ENCODE data around the gene ULK4.

ULK4 gene

DNA sequence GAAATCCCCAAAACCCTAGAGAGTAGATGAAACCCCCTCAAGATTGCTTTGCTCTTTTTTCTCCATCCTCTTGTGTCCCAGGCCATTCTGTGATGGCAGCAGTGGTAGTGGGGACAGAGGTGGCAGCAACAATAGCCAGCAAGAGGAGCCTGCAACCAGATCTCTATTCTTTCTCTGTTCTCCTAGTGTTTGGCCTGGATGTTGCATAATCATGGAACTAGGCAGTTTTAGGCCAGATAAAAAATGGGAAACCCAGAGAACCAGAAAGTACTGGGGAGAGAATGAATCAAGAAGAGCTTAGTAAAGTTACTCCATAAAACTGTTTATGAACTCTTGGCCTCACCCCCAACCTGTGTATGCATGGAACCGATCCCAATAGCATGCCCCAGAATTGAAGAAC, 710.3 kb downstream of the ULK4 start:
- Histone ChIP-seq H3K4me3 (ENCODE audit: low read length) (no peak overlapping the region), H3K9ac (ENCODE audit: low read length) (no peak overlapping the region)

DNA sequence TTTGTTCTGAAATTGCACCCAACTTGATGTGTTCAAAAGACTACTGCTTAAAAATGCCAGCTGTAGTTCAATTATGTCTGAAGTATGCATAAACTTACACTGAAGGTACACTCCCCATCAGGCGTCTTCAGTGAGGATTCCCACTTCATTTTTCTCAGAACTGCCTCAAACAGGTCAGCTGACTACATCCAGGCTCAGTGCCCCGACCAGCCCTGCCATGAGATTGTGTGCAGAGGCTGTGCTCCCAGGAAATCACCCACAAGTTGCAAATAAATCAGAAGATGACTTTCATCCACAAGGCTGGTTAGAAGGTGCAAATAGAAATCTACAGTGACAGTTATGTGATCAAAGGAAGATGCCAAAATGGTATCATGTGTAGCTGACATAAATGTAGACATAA, 711.1 kb downstream of the ULK4 start:
- no peaks in the 10 kb centered on the region for H3K4me1 ChIP-seq (ENCODE audit: control insufficient read depth, insufficient read depth, low read length)
- H3K4me3 ChIP-seq (ENCODE audit: low read length): no peak overlapping the region
- no peak overlapping the region for H3K9ac ChIP-seq (ENCODE audit: low read length)
- H3K9me3 ChIP-seq (ENCODE audit: control insufficient read depth, low read length): no peaks in the 10 kb centered on the region
- H3K36me3 ChIP-seq (ENCODE audit: control insufficient read depth, insufficient read depth, low read length): no peaks in the 10 kb centered on the region
- H3K27me3 ChIP-seq (ENCODE audit: control insufficient read depth, insufficient read depth, low read length): no peaks in the 10 kb centered on the region

More for the DNA sequence above, 710.3 kb downstream of the ULK4 start:
- Histone ChIP-seq H3K27me3 (ENCODE audit: control insufficient read depth, insufficient read depth, low read length) (no peaks in the 10 kb centered on the region), H3K9me3 (ENCODE audit: control insufficient read depth, low read length) (no peaks in the 10 kb centered on the region), H3K4me1 (ENCODE audit: control insufficient read depth, insufficient read depth, low read length) (no peaks in the 10 kb centered on the region), H3K36me3 (ENCODE audit: control insufficient read depth, insufficient read depth, low read length) (no peaks in the 10 kb centered on the region)

DNA sequence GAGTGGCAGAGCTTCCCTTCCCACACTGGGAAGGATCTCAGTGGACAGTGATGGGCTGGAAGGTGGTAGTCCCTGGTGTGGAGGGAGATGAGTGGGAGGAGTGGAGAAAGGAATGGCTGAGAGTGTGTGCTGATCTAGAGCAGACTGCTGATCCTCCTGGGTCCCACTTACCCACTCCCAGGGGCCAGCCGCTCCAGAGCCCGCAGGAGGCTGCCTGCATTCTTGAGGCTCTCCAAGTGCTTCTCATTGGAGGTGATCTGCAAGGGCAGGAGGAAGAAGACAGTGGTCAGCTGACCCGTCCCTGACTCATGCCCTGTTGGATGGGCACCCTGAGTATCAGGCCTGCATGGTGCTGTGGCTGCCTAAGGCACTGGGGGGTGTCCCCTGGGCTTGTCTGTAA, 712.6 kb downstream of the ULK4 start:
- H3K36me3 ChIP-seq (ENCODE audit: control insufficient read depth, insufficient read depth, low read length): no peaks in the 10 kb centered on the region
- no peaks in the 10 kb centered on the region for H3K9me3 ChIP-seq (ENCODE audit: control insufficient read depth, low read length)
- H3K4me3 ChIP-seq (ENCODE audit: low read length): no peak overlapping the region
- no peaks in the 10 kb centered on the region for H3K27me3 ChIP-seq (ENCODE audit: control insufficient read depth, insufficient read depth, low read length)
- no peak overlapping the region for H3K9ac ChIP-seq (ENCODE audit: low read length)
- no peaks in the 10 kb centered on the region for H3K4me1 ChIP-seq (ENCODE audit: control insufficient read depth, insufficient read depth, low read length)

DNA sequence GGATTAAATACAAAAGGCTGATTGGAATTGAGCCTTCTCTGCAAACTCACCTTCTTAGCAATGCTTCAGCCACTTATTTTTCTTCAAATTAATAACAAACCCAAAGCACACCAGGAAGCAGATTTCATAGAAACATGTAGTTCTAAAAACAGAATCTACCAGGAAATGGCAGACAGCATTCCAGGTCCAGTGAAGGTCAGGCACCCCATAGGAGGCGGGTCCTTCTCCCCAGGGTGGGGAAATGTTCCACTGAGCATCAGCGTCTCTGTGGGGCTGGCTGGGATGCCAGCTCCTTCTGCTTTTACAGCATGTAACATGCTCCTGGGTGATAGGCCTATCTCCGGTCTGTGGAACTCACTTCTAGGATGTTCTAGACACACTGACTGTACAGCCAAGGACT, 713.4 kb downstream of the ULK4 start:
- H3K9ac ChIP-seq (ENCODE audit: low read length): no peak overlapping the region

DNA sequence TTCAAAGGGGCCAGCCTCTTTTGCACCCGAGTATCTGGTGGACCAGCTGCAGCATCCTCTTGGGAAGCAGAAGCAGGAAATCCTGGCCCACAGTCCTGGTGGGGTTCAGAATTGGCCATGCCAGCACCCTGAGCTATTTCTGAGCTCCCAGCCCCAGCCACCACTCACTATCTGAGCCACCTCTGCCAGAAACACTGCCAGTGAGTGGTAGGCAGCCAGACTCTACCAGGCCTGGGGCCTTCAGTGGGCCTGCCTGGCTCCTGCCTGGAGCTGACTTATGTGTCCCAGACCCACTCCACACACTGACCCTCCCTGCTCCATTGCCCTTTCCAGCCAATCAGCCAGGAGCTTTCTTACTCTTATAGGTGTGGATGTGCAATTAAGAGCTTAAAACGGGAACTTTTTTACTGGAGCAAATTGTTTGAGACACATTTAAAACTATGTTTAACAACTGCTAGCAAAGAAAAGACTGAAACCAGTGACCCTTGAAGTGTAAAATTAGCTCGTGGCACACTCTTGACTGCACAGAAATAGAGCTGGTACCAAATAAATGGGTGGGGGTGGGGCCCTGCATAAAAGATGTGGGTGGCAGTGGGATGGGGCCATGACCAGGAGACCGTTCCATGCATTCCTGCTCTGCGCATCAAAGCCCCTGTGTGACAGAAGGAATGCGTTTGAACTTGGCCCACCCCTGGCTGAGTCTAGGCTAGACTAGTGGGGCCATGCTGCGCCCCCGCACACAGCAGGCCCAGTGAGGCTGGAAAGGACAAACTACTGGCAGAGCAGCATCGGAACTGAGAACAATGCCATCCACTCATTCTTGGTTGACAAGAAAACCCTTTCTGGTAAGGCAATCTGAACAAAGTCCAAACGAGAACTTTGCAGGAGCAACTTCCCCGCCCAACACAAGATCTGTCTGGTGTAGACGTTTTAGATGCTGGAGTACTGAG, 714.6 kb downstream of the ULK4 start:
- no peak overlapping the region for H3K9ac ChIP-seq (ENCODE audit: low read length)
- no peaks in the 10 kb centered on the region for H3K9me3 ChIP-seq (ENCODE audit: control insufficient read depth, low read length)
- no peaks in the 10 kb centered on the region for H3K4me1 ChIP-seq (ENCODE audit: control insufficient read depth, insufficient read depth, low read length)
- H3K27me3 ChIP-seq (ENCODE audit: control insufficient read depth, insufficient read depth, low read length): no peaks in the 10 kb centered on the region
- no peaks in the 10 kb centered on the region for H3K36me3 ChIP-seq (ENCODE audit: control insufficient read depth, insufficient read depth, low read length)
- no peak overlapping the region for H3K4me3 ChIP-seq (ENCODE audit: low read length)

More for the DNA sequence above, 713.4 kb downstream of the ULK4 start:
- Histone ChIP-seq H3K4me3 (ENCODE audit: low read length) (no peak overlapping the region), H3K4me1 (ENCODE audit: control insufficient read depth, insufficient read depth, low read length) (no peaks in the 10 kb centered on the region), H3K36me3 (ENCODE audit: control insufficient read depth, insufficient read depth, low read length) (no peaks in the 10 kb centered on the region), H3K9me3 (ENCODE audit: control insufficient read depth, low read length) (no peaks in the 10 kb centered on the region), H3K27me3 (ENCODE audit: control insufficient read depth, insufficient read depth, low read length) (no peaks in the 10 kb centered on the region)

DNA sequence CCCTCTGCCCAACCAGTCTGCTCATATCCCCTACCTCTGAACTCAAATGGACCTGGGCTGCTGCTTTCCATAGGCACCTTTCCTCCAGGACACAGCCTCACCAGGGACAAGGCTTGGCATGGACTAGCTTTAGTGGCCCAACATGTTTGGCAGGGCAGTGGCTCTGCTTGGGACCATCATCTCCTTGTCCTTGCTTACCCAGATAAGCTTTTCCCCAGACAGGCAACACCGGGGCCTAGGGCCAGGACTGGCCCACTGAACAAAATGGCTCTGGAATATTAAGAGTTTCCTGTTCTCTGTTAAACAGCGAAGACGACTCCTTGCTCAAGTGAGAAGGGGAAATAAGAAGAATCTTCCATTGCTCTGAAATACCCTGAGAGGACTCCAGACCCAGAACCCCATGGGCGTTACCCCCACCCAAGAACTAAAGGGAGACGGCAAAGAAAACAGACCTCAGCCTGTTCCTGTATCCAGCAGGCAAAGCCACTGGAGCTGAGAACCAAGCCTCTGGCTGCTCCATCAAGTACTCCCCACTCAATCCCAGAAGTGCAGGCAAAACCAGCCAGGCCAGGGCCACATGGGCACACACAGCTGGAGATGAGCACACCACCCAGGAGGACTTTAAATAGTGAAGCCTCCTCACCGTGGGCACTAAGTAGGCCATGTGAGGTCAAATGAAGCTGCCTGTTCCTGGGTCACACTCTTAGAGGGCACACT, 717.1 kb downstream of the ULK4 start:
- H3K4me3 ChIP-seq (ENCODE audit: low read length): no peak overlapping the region
- no peaks in the 10 kb centered on the region for H3K9me3 ChIP-seq (ENCODE audit: control insufficient read depth, low read length)
- H3K9ac ChIP-seq (ENCODE audit: low read length): no peak overlapping the region
- no peaks in the 10 kb centered on the region for H3K27me3 ChIP-seq (ENCODE audit: control insufficient read depth, insufficient read depth, low read length)
- no peaks in the 10 kb centered on the region for H3K36me3 ChIP-seq (ENCODE audit: control insufficient read depth, insufficient read depth, low read length)
- H3K4me1 ChIP-seq (ENCODE audit: control insufficient read depth, insufficient read depth, low read length): no peaks in the 10 kb centered on the region

DNA sequence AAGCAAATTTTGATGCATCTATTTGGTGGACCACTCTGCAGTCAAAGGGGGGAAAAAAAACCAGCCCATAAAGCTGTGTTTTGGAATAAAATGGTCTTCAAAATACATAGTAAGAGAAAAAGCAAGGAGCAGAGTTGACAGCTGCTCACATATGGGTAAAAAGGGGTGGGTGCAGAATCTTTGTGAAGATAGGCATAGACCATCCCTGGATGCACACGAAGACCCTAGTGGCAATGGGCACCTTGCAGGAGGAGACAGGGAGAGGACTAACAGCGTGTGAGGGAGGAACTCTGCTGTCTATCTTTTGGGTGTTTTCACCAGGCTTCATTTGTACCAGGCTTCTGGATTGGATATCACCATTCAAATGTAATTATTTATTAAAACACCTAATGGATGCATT, 718.7 kb downstream of the ULK4 start:
- Histone ChIP-seq H3K36me3 (ENCODE audit: control insufficient read depth, insufficient read depth, low read length) (peaks cover 4% of the 10 kb centered on the region), H3K4me1 (ENCODE audit: control insufficient read depth, insufficient read depth, low read length) (no peaks in the 10 kb centered on the region), H3K4me3 (ENCODE audit: low read length) (no peak overlapping the region), H3K9ac (ENCODE audit: low read length) (no peak overlapping the region), H3K9me3 (ENCODE audit: control insufficient read depth, low read length) (no peaks in the 10 kb centered on the region), H3K27me3 (ENCODE audit: control insufficient read depth, insufficient read depth, low read length) (no peaks in the 10 kb centered on the region)

DNA sequence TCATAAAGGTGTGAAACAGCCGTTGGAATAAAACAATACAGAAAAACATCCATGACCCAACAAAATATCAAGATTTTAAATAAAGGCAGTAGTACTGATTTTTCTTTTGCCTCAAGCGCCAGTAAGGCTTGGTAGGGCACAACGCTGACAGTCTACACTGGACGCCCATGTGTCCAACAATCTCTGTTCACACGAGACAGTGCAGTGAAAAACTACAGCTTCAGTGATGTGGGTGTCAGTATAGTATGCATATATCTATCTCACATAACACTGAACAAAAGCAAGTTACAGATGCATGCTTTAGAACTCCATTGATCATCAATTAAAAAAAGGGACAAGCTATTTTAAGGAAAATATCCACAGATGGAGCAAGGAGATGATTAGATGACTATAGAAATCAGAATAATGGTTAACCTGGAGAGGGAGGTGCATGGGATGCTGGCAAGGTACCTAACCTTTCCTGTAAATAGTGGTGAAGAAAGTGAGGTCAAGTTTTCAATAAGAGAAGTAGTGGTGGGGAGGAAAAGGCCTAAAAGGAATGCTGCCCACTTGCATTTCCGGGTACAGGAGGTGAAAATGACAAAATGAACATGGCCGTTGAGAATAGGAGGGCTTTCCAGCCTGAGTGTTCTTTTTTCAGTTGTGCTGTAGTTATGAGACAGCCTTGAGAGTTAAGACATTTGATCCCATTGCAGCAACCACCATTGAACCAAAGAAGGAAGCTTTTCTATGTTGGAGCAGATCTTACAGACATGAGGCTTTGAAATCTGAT, 719.9 kb downstream of the ULK4 start:
- no peak overlapping the region for H3K4me3 ChIP-seq (ENCODE audit: low read length)
- H3K9ac ChIP-seq (ENCODE audit: low read length): no peak overlapping the region
- no peaks in the 10 kb centered on the region for H3K27me3 ChIP-seq (ENCODE audit: control insufficient read depth, insufficient read depth, low read length)
- no peaks in the 10 kb centered on the region for H3K9me3 ChIP-seq (ENCODE audit: control insufficient read depth, low read length)
- peaks cover 4% of the 10 kb centered on the region for H3K36me3 ChIP-seq (ENCODE audit: control insufficient read depth, insufficient read depth, low read length)
- no peaks in the 10 kb centered on the region for H3K4me1 ChIP-seq (ENCODE audit: control insufficient read depth, insufficient read depth, low read length)

DNA sequence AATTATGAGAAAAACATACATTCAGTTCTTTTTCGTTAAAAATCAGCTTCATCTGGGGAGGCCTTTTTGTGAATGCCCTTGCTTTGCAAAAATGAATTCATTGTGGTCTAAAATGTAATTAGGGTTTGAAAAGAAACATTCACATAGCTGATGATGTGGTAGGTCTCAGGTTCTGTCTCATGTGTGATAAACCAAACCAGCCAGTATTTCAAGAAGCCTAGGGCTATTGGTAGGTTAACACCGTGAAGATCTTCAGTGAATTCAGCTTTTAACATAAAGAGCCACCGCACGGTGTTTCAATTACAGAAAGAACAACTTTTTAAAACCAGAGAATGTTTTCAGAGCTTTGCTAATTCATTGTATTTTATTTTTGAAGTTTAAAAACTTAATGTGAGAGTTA, 720.7 kb downstream of the ULK4 start:
- no peak overlapping the region for H3K9ac ChIP-seq (ENCODE audit: low read length)
- H3K36me3 ChIP-seq (ENCODE audit: control insufficient read depth, insufficient read depth, low read length): peaks cover 4% of the 10 kb centered on the region
- H3K9me3 ChIP-seq (ENCODE audit: control insufficient read depth, low read length): no peaks in the 10 kb centered on the region
- no peaks in the 10 kb centered on the region for H3K27me3 ChIP-seq (ENCODE audit: control insufficient read depth, insufficient read depth, low read length)
- no peaks in the 10 kb centered on the region for H3K4me1 ChIP-seq (ENCODE audit: control insufficient read depth, insufficient read depth, low read length)
- no peak overlapping the region for H3K4me3 ChIP-seq (ENCODE audit: low read length)

DNA sequence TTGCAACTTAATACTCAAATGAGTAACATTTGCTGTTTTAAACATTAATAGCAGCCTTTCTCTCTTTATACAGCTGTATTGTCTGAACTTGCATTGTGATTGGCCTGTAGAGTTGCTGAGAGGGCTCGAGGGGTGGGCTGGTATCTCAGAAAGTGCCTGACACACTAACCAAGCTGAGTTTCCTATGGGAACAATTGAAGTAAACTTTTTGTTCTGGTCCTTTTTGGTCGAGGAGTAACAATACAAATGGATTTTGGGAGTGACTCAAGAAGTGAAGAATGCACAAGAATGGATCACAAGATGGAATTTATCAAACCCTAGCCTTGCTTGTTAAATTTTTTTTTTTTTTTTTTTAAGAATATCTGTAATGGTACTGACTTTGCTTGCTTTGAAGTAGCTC, 722.3 kb downstream of the ULK4 start:
- H3K27me3 ChIP-seq (ENCODE audit: control insufficient read depth, insufficient read depth, low read length): no peaks in the 10 kb centered on the region
- no peaks in the 10 kb centered on the region for H3K9me3 ChIP-seq (ENCODE audit: control insufficient read depth, low read length)
- H3K9ac ChIP-seq (ENCODE audit: low read length): no peak overlapping the region
- H3K4me3 ChIP-seq (ENCODE audit: low read length): no peak overlapping the region
- peaks cover 4% of the 10 kb centered on the region for H3K36me3 ChIP-seq (ENCODE audit: control insufficient read depth, insufficient read depth, low read length)
- no peaks in the 10 kb centered on the region for H3K4me1 ChIP-seq (ENCODE audit: control insufficient read depth, insufficient read depth, low read length)

DNA sequence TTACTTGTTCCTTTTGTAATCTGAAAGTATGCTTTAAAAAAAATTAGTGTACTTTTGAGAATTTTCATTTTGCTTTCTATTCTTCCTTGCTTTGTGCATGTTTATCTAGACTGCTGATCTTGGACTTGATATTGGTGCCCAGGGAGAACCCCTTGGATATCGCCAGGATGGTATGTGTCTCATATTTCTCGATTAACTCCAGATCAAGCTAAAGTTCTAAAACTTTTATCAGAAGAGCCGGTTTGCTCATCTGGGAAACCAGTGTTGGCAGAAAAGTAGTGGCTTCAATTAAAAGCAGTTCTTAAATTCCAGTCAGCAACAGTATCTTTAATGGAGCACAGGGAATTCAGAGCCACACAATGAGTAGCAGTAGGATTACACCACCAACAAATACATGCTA, 724.0 kb downstream of the ULK4 start:
- H3K9me3 ChIP-seq (ENCODE audit: control insufficient read depth, low read length): no peaks in the 10 kb centered on the region
- peaks cover 14% of the 10 kb centered on the region for H3K36me3 ChIP-seq (ENCODE audit: control insufficient read depth, insufficient read depth, low read length)
- no peaks in the 10 kb centered on the region for H3K27me3 ChIP-seq (ENCODE audit: control insufficient read depth, insufficient read depth, low read length)
- no peak overlapping the region for H3K9ac ChIP-seq (ENCODE audit: low read length)
- H3K4me3 ChIP-seq (ENCODE audit: low read length): no peak overlapping the region
- no peaks in the 10 kb centered on the region for H3K4me1 ChIP-seq (ENCODE audit: control insufficient read depth, insufficient read depth, low read length)

DNA sequence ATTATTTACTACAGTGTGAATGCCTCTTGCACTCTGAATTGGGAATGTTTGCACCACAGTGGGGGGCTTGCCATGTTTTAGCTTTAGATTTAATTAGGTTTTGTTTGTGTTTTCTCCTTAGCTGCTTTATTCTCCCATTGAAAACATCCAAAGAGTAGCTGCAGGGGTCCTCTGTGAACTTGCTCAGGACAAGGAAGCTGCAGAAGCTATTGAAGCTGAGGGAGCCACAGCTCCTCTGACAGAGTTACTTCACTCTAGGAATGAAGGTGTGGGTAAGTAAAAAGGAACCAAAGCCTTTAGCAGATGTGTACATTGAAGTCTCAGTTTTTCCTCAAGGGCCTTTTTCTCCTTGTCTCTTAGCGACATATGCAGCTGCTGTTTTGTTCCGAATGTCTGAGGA, 725.7 kb downstream of the ULK4 start:
- H3K36me3 ChIP-seq (ENCODE audit: control insufficient read depth, insufficient read depth, low read length): peaks cover 14% of the 10 kb centered on the region
- no peak overlapping the region for H3K9ac ChIP-seq (ENCODE audit: low read length)
- no peaks in the 10 kb centered on the region for H3K27me3 ChIP-seq (ENCODE audit: control insufficient read depth, insufficient read depth, low read length)
- H3K9me3 ChIP-seq (ENCODE audit: control insufficient read depth, low read length): no peaks in the 10 kb centered on the region
- no peak overlapping the region for H3K4me3 ChIP-seq (ENCODE audit: low read length)
- H3K4me1 ChIP-seq (ENCODE audit: control insufficient read depth, insufficient read depth, low read length): no peaks in the 10 kb centered on the region
